Lower lobe of right lung (tissue), 2 donors: ENCODE data around the gene SNAP23. TPM values are rescaled to one million over a fixed set of nuclear protein-coding genes. Genes with fewer than 3 reads are reported as not detected.

ENCODE experiments used
- ATAC-seq, 2 donors: fragments of 200-7000 bp; cut with Tn5 transposase; one replicate each; pipeline ENCODE4 v1.9.1; 2020 to 2022; ENCODE audit warnings: mild to moderate bottlenecking in 2 of 2, moderate library complexity in 2 of 2
- DNase-seq: peaks from one replicate; pipeline ENCODE4 v3.0.0-alpha.2; 2020
- H3K27ac ChIP-seq: fragments of 200-600 bp; one replicate; pipeline ENCODE4 v1.8.0; 2022
- H3K27me3 ChIP-seq: fragments of 200-600 bp; one replicate; pipeline ENCODE4 v1.8.0; 2022; ENCODE audit warnings: low read depth
- H3K36me3 ChIP-seq: fragments of 200-600 bp; one replicate; pipeline ENCODE4 v1.8.0; 2022; ENCODE audit warnings: mild to moderate bottlenecking
- H3K4me1 ChIP-seq: fragments of 200-600 bp; one replicate; pipeline ENCODE4 v1.8.0; 2022
- H3K4me3 ChIP-seq: fragments of 200-600 bp; one replicate; pipeline ENCODE4 v1.8.0; 2022; ENCODE audit warnings: mild to moderate bottlenecking
- H3K9me3 ChIP-seq: fragments of 200-600 bp; one replicate; pipeline ENCODE4 v1.8.0; 2022
- intact Hi-C: fragments of 100-400 bp; cut with DNase I; formaldehyde crosslinking; loops from one replicate; pipeline ENCODE4 v1.11.0; 2022
- total RNA-seq: library from RNA; stranded (reverse); fragmentation: NEBNext Ultra II Directional; extraction: Animal tissue kit (Norgen Biotek cat#: 25700); gene quantifications from one replicate; pipeline ENCODE4 v1.2.1, GENCODE V29; 2021
- TF ChIP-seq, protein P1 (sequence below): fragments of 200-600 bp; IDR thresholded peaks from one replicate; pipeline ENCODE4 v1.8.0; 2022; ENCODE audit warnings: antibody characterized with exemption, mild to moderate bottlenecking
- donor health status: DM: no; HTN: yes; CAD: no; lungs with severe emphysema.

The SNAP23 gene
- total RNA-seq, 1 donor from 2014 or later, result 79.3 TPM

DNA sequence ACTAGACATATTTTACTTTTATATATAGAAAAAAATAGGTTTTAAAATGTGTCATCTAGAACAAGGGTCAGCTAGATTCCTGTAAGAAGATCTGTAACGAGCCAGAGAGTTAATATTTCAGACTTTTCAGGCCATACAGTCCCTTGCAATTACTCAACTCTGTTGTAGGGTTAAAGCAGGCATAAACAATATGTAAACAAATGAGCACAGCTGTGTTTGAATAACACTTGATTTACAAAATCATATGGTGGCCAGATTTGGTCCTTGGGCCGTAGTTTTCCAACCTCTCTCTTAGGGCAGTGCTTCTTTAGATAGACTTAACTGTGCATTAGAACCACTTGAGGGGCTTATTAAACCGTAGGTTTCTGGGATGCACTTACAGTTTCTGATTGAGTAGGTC, 33.5 kb downstream of the SNAP23 start:
- peaks cover 70% of the 10 kb centered on the region for H3K36me3 ChIP-seq
- no peak for ATAC-seq
- H3K4me1 ChIP-seq, result no peaks in the 10 kb centered on the region
- H3K27me3 ChIP-seq, result no peaks in the 10 kb centered on the region
- TF ChIP-seq, protein P1, sequence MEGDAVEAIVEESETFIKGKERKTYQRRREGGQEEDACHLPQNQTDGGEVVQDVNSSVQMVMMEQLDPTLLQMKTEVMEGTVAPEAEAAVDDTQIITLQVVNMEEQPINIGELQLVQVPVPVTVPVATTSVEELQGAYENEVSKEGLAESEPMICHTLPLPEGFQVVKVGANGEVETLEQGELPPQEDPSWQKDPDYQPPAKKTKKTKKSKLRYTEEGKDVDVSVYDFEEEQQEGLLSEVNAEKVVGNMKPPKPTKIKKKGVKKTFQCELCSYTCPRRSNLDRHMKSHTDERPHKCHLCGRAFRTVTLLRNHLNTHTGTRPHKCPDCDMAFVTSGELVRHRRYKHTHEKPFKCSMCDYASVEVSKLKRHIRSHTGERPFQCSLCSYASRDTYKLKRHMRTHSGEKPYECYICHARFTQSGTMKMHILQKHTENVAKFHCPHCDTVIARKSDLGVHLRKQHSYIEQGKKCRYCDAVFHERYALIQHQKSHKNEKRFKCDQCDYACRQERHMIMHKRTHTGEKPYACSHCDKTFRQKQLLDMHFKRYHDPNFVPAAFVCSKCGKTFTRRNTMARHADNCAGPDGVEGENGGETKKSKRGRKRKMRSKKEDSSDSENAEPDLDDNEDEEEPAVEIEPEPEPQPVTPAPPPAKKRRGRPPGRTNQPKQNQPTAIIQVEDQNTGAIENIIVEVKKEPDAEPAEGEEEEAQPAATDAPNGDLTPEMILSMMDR, result no peak
- DNase-seq, result no peak
- H3K4me3 ChIP-seq, result no peak overlapping the region
- no peak overlapping the region for H3K27ac ChIP-seq
- H3K9me3 ChIP-seq, result no peaks in the 10 kb centered on the region
- intact Hi-C loops, result no loop called here

DNA sequence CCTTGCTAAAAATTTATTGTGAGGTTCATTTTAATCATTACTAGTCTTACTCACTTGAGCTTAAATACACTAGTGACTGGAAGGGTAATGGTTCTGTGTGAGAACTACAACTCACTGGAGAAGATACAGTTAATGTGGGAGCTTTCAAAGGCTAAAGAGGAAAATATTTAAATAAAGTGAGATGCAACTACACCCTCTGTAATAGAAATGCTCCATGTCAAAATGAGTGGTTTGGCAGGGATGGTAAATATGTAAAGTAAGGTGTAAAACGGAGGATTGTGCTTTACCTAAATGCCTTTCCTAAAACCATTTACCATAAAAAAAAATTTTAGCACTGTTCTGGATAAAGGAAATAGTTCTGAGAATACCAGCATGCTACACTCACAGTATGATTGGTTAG, 37.8 kb downstream of the SNAP23 start:
- TF ChIP-seq, protein P1, result no peak
- Histone ChIP-seq H3K9me3 (no peaks in the 10 kb centered on the region), H3K4me3 (no peak overlapping the region), H3K36me3 (peaks cover 89% of the 10 kb centered on the region), H3K27me3 (no peaks in the 10 kb centered on the region), H3K27ac (no peak overlapping the region), H3K4me1 (no peaks in the 10 kb centered on the region)
- DNase-seq (no peak), ATAC-seq (no peak)
- intact Hi-C loops, result no loop called here

DNA sequence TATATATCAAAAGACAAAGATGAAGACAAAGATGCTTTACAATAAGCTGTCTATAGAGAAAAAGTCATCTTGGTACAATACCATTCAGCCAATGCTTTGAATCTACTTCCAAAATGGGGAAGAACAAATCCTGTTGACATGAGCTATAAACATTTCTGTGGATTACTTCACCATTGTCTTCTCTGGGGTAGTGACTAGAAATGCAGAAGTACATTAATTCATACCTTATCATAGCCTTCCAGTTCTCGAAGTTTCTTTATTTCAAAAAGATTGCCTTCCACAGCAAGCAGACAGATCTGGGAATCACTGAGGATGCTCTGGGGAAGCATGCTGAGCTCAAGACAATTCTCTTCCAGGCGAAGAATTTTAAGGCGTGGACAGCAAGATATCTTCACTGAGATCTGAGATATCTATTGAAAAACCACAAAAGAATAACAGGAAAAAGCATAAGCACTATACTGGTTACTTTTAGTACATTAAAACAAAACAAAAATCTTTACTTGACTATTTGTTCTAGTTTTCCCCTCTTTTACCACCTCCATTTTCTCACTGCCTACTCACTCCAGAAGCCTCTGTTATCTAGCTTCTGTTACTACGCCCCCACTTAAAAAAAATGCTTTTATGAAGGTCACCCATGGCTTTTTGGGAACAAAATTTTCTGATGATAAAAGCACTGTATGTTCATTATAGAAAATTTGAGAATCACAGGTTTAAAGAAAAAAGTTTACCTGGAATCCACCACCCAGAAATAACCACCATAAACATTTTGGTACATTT, 49.6 kb downstream of the SNAP23 start:
- Histone ChIP-seq H3K27ac (no peak overlapping the region), H3K4me1 (peaks cover 30% of the 10 kb centered on the region), H3K9me3 (no peaks in the 10 kb centered on the region), H3K27me3 (no peaks in the 10 kb centered on the region), H3K36me3 (peaks cover 43% of the 10 kb centered on the region), H3K4me3 (no peak overlapping the region)
- no peak for DNase-seq
- intact Hi-C loops, result no loop called here
- TF ChIP-seq, protein P1, result no peak
- ATAC-seq, result no peak

DNA sequence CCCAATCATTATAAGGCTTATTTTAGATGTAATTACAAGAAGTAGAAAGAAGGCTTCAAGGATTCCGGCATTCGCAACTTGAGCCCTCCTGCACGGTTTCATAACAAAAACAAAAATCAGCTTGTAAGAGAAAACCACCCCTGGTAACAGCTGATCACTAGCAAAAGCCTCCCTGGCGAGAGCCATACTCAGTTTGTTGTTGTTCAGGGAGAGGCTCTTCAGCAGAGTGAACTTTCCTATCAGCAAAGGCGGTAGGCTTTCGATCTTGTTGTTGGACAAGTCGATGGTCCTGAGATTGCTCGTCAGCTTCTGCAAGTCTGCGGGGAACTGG, 52.4 kb downstream of the SNAP23 start:
- TF ChIP-seq, protein P1, result no peak
- Histone ChIP-seq H3K4me1 (peaks cover 34% of the 10 kb centered on the region), H3K36me3 (peaks cover 23% of the 10 kb centered on the region), H3K9me3 (no peaks in the 10 kb centered on the region), H3K27me3 (no peaks in the 10 kb centered on the region), H3K4me3 (peak overlapping the region; percentile 84), H3K27ac (peak overlapping the region; percentile 92)
- ATAC-seq (peak; percentile 24 to 39), DNase-seq (no peak)
- intact Hi-C loops, result no loop called here

DNA sequence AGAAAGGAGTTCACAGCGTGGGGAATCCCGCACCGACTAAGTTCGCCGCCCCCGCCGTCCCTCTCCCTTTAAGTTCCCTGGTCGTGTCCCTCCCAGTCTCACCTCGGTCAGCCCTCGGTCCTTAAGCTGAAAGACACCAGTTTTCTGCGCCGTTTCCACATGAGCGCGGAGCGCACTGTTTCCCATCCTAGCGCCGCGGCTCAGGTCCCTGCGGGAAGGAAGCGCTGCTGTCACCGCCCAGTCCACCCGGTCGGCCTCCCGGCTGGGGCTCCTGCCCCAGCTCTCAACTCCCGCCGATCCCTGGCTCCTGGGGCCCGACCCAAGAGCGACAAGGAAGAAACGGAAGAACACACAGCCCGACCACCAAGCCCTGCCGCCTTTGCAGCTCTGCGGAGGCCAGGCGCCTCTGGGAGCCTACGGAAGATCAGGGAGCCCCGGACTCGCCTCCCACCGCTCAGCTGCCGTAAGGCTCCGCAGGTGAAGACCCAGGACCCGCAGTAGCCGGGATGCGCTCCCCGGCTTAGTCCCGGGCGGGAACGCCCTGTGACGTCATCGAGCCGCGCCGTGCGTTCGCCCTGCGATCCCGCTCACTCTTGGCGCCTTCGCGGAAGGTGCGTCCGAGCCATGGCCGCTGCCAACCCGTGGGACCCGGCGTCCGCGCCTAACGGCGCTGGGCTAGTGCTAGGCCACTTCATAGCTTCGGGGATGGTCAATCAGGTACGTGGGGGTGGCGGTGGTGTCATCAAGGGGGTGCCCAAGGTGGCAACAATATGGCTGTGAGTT, 53.0 kb downstream of the SNAP23 start, which contains the start of the genes HAUS2 and LRRC57:
Gene HAUS2, plus strand, starts transcription at position 590 of the 783 bp plus-strand sequence. Its CDS starts 35 bp downstream, at position 625.
Gene LRRC57, minus strand, starts transcription at position 545 of the 783 bp plus-strand sequence. Its CDS starts 359 bp downstream, at position 186.
- Histone ChIP-seq H3K27ac (peak within 1 kb of the TSS; percentile 92), H3K4me1 (peaks cover 34% of the 10 kb centered on the region), H3K4me3 (peak within 1 kb of the TSS; percentile 84), H3K9me3 (no peaks in the 10 kb centered on the region), H3K36me3 (peaks cover 18% of the 10 kb centered on the region), H3K27me3 (no peaks in the 10 kb centered on the region)
- intact Hi-C loops, result no loop called here
- TF ChIP-seq, protein P1, result no peak
- peak; percentile 93 for DNase-seq
- peak; percentile 96 to 98 for ATAC-seq
